Psoas muscle (tissue), 8 donors: ENCODE results near the gene PPP2R2D. TPM values are rescaled to one million over a fixed set of nuclear protein-coding genes. Genes with fewer than 3 reads are reported as not detected.
"Not testable (repeated sequence)": the region's sequence is repeated elsewhere in the genome, so short reads cannot be mapped to it uniquely, and the experiment has no call there.

Experiments
- ATAC-seq, 4 donors: fragments of 200-7000 bp; cut with Tn5 transposase; one replicate each; pipeline ENCODE4 v1.9.1; 2020; ENCODE audit warnings: moderate library complexity in 3 of 4, mild to moderate bottlenecking in 2 of 4
- DNase-seq, 2 donors: peaks; one replicate each; pipeline ENCODE4 v3.0.0-alpha.2; 2020
- H3K27ac ChIP-seq: fragments of 200-600 bp; one replicate; pipeline ENCODE4 v1.8.0; 2022
- H3K27me3 ChIP-seq, 3 donors: fragments of 200-600 bp in 1 of 3; one replicate each; pipeline versions ENCODE4 v1.6.1 to v1.8.0; 2013 to 2022; ENCODE audit warnings: low read length in 2 of 3, mild to moderate bottlenecking in 2 of 3, moderate library complexity in 1 of 3; ENCODE audit not compliant: insufficient read depth in 3 of 3
- H3K36me3 ChIP-seq, 2 donors: fragments of 200-600 bp in 1 of 2; one replicate each; pipeline versions ENCODE4 v1.6.1 to v1.8.0; 2013 to 2022; ENCODE audit warnings: low read depth in 1 of 2, mild to moderate bottlenecking in 1 of 2, moderate library complexity in 1 of 2; ENCODE audit not compliant: insufficient read depth in 1 of 2
- H3K4me1 ChIP-seq: fragments of 200-600 bp; one replicate; pipeline ENCODE4 v1.8.0; 2022
- H3K4me3 ChIP-seq: fragments of 200-600 bp; one replicate; pipeline ENCODE4 v1.8.0; 2022; ENCODE audit warnings: mild to moderate bottlenecking
- H3K9me3 ChIP-seq: fragments of 200-600 bp; one replicate; pipeline ENCODE4 v1.8.0; 2022
- WGBS, 3 donors: extraction: QIAGEN DNeasy Blood & Tissue Kit; methylation state at CpG; one replicate each; pipeline versions ENCODE4 v1.1.6 to v1.1.7; 2013; 5-methylcytosine and 5-hydroxymethylcytosine counted together
- intact Hi-C, 2 donors: fragments of 100-400 bp; cut with DNase I; formaldehyde crosslinking; loops; one replicate each; pipeline versions ENCODE4 v1.11.0 to v1.14.2; 2022
- polyA plus RNA-seq, 3 donors: library from polyadenylated mRNA; stranded (reverse); fragments of 200-250 nt; gene quantifications; one replicate each; pipeline ENCODE4 v1.2.3, GENCODE V29; 2013
- total RNA-seq, 4 donors: library from RNA; stranded (reverse); fragmentation: NEBNext Ultra II Directional in 2 of 4; extraction: Animal tissue kit (Norgen Biotek cat#: 25700) in 2 of 4; gene quantifications; one replicate each; pipeline versions ENCODE4 v1.2.1 to v1.2.4, GENCODE V29; 2021 to 2023
- TF ChIP-seq, protein P1 (sequence below): fragments of 200-600 bp; IDR thresholded peaks from one replicate; pipeline ENCODE4 v1.8.0; 2022; ENCODE audit warnings: antibody characterized with exemption
- donor health status: healthy with polysubstance abuse.
- donor health status: DM: no; HTN: no; CAD: no; lungs with moderate emphysema.
- donor health status: Bipolar disorder and iron deficiency.
- donor health status: healthy.
- donor health status: DM: yes; HTN: yes; CAD: no.
- donor health status: DM: no; HTN: no; CAD: no.
- donor health status: DM: no; HTN: no; CAD: no.
- donor health status: DM: yes; HTN: yes; CAD: no.

The PPP2R2D gene
- total and polyA plus RNA-seq, 7 donors, result 19.2 to 47.4 (median 25.7) TPM

DNA sequence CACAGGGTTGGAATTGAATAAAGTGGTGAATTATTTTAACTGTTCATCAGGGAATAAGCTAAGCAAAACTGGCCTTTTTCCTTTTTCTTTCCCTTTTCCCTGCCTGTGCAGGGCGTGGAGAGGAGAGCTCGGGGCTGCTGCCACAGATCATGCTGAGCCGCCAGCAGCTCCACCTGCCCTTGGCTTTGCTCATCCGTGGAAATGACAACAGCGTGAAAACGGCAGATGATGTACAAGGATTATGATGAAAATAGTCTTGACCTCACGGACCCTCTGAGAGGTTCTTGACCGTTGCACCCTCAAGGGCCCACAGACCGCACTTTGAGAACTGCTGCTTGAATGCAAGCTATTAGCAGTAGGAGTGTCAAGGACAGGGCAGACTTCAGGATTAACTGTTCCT is 10.6 kb downstream of the PPP2R2D start:
- Histone ChIP-seq H3K4me3 (no peak overlapping the region), H3K36me3 (peaks cover 0 to 8% of the 10 kb centered on the region in 2 donors), H3K27me3 (no peaks in the 10 kb centered on the region), H3K9me3 (peaks cover 2% of the 10 kb centered on the region), H3K4me1 (peaks cover 40% of the 10 kb centered on the region), H3K27ac (no peak overlapping the region)
- no peak for DNase-seq
- intact Hi-C loops, result no loop called here
- peak in 1 of 4 donors; percentile 12 for ATAC-seq
- TF ChIP-seq, protein P1, sequence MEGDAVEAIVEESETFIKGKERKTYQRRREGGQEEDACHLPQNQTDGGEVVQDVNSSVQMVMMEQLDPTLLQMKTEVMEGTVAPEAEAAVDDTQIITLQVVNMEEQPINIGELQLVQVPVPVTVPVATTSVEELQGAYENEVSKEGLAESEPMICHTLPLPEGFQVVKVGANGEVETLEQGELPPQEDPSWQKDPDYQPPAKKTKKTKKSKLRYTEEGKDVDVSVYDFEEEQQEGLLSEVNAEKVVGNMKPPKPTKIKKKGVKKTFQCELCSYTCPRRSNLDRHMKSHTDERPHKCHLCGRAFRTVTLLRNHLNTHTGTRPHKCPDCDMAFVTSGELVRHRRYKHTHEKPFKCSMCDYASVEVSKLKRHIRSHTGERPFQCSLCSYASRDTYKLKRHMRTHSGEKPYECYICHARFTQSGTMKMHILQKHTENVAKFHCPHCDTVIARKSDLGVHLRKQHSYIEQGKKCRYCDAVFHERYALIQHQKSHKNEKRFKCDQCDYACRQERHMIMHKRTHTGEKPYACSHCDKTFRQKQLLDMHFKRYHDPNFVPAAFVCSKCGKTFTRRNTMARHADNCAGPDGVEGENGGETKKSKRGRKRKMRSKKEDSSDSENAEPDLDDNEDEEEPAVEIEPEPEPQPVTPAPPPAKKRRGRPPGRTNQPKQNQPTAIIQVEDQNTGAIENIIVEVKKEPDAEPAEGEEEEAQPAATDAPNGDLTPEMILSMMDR, result no peak
- 35 to 54% (median 43%) methylated on average over 9 of the region's 9 CpGs for WGBS, 3 donors

DNA sequence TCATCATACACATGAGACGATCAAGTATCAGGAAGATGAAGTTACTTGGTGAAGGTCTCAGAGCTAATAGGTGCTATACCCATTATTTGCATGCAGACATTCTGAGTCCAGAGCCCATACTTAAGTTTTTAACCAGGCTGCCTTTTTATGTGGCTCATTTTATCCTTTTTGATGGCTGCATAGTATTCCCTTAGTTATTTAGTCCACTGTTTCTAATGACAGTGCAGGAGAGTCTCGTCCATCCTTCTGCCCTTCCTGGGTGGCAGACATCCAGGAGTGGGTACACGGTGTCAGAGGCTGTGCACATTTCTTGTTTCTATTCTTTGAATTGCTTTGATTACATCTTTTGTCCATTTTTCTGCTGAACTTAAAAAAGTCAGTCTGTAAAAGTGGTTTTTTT is 11.8 kb downstream of the PPP2R2D start:
- H3K27me3 ChIP-seq, result no peaks in the 10 kb centered on the region
- no peak for DNase-seq
- TF ChIP-seq, protein P1, result no peak
- H3K27ac ChIP-seq, result no peak overlapping the region
- peaks cover 2% of the 10 kb centered on the region for H3K9me3 ChIP-seq
- ATAC-seq, result no peak
- intact Hi-C loops, result no loop called here
- peaks cover 40% of the 10 kb centered on the region for H3K4me1 ChIP-seq
- no peak overlapping the region for H3K4me3 ChIP-seq
- 92 to 99% (median 95%) methylated on average over 3 of the region's 3 CpGs for WGBS, 3 donors
- H3K36me3 ChIP-seq, result peaks cover 0 to 4% of the 10 kb centered on the region in 2 donors

DNA sequence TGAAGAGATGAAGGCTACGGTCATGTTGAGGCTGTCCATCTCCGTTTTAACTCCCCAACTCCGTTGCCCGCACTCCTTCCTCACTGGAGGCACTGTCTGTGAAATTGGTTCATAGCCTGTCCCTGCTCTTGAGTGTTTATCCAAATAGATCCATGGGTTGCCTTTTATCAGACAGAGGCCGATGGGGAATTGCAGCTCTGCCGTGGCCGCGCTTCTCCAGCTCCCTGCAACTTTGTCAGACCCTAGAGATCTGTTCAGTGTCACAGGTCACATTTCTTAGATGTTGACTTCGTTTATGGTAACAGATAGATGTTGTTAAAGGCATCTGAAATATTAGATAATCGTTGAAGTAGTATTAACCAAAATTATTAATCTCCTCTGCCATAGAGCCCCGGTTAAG is 14.7 kb downstream of the PPP2R2D start:
- TF ChIP-seq, protein P1, result no peak
- intact Hi-C loops, result no loop called here
- H3K4me3 ChIP-seq, result no peak overlapping the region
- DNase-seq (no peak), ATAC-seq (no peak)
- H3K27ac ChIP-seq, result no peak overlapping the region
- peaks cover 2% of the 10 kb centered on the region for H3K9me3 ChIP-seq
- 83 to 87% (median 85%) methylated on average over 11 of the region's 11 CpGs for WGBS, 3 donors
- no peaks in the 10 kb centered on the region for H3K27me3 ChIP-seq
- peaks cover 0 to 4% of the 10 kb centered on the region in 2 donors for H3K36me3 ChIP-seq
- peaks cover 16% of the 10 kb centered on the region for H3K4me1 ChIP-seq

DNA sequence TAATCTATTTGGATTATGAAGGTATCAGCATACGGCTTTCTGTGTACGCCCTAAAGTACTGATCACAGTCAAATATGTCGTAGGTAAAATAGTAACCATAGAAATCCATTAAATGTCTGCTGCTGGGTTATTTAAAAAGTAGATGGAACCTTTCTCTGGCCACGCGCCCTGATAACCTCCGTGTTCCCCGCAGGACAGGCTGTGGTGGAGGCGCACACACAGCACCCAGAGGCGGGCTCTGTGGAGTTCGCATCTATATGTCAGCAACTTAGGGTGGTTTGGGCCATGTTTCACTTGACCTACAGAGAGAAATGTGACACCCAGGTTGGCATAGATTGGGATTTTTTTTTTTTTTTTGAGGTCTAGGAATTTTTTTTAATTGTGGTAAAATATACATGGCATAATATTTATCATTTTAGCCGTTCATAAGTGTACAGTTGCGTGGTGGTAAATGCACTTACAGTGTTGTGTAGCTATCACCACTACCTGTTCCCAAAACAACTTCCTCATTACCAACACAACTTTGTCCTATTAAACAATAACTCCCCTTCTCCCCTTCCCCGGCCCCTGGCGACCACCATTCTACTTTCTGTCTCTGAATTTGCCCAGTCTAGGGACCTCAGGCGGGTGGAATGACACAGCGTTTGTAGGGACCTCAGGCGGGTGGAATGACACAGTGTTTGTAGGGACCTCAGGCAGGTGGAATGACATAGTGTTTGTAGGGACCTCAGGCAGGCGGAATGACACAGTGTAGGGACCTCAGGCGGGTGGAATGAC is 15.4 kb downstream of the PPP2R2D start:
- 94 to 97% (median 94%) methylated on average over 19 of the region's 19 CpGs for WGBS, 3 donors
- Histone ChIP-seq H3K9me3 (peaks cover 2% of the 10 kb centered on the region), H3K36me3 (peaks cover 0 to 4% of the 10 kb centered on the region in 2 donors), H3K27me3 (no peaks in the 10 kb centered on the region), H3K4me1 (peaks cover 14% of the 10 kb centered on the region), H3K4me3 (no peak overlapping the region), H3K27ac (no peak overlapping the region)
- TF ChIP-seq, protein P1, result no peak
- DNase-seq (no peak), ATAC-seq (peak in 1 of 4 donors; percentile 46)
- intact Hi-C loops, result no loop called here

DNA sequence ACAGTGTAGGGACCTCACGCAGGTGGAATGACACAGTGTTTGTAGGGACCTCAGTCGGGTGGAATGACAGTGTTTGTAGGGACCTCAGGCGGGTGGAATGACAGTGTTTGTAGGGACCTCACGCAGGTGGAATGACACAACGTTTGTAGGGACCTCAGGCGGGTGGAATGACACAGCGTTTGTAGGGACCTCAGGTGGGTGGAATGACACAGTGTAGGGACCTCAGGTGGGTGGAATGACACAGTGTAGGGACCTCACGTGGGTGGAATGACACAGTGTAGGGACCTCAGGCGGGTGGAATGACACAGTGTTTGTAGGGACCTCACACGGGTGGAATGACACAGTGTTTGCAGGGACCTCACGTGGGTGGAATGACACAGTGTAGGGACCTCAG is 16.0 kb downstream of the PPP2R2D start:
- ATAC-seq, result not testable (repeated sequence)
- WGBS, 3 donors, result 88 to 92% (median 90%) methylated on average over 9 to 10 of the region's 11 CpGs

DNA sequence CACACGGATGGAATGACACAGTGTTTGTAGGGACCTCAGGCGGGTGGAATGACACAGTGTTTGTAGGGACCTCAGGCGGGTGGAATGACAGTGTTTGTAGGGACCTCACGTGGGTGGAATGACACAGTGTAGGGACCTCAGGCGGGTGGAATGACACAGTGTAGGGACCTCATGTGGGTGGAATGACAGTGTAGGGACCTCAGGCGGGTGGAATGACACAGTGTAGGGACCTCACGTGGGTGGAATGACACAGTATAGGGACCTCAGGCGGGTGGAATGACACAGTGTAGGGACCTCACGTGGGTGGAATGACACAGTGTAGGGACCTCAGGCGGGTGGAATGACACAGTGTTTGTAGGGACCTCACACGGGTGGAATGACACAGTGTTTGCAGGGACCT is 16.7 kb downstream of the PPP2R2D start:
- H3K27me3 ChIP-seq, ATAC-seq, H3K36me3 ChIP-seq, H3K9me3 ChIP-seq, intact Hi-C loops, H3K27ac ChIP-seq, DNase-seq, H3K4me3 ChIP-seq: not testable (repeated sequence)
- 96 to 97% (median 96%) methylated on average over 7 to 10 of the region's 11 CpGs for WGBS, 3 donors
- H3K4me1 ChIP-seq, result peaks cover 11% of the 10 kb centered on the region

More for the DNA sequence above, 16.0 kb downstream of the PPP2R2D start:
- intact Hi-C loops, H3K4me1 ChIP-seq, DNase-seq, H3K4me3 ChIP-seq, H3K27ac ChIP-seq, H3K27me3 ChIP-seq, H3K9me3 ChIP-seq, H3K36me3 ChIP-seq: not testable (repeated sequence)

DNA sequence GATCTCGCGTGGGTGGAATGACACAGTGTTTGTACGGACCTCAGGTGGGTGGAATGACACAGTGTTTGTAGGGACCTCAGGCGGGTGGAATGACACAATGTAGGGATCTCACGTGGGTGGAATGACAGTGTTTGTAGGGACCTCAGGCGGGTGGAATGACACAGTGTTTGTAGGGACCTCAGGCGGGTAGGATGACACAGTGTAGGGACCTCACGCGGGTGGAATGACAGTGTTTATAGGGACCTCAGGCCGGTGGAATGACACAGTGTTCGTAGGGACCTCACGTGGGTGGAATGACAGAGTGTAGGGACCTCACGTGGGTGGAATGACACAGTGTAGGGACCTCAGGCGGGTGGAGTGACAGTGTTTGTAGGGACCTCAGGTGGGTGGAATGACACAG is 18.7 kb downstream of the PPP2R2D start:
- not testable (repeated sequence) for H3K27ac ChIP-seq
- peaks cover 25% of the 10 kb centered on the region for H3K4me1 ChIP-seq
- WGBS, 3 donors, result 94 to 97% (median 95%) methylated on average over 14 of the region's 14 CpGs

More for the DNA sequence above, 18.7 kb downstream of the PPP2R2D start:
- H3K36me3 ChIP-seq, intact Hi-C loops, H3K9me3 ChIP-seq, DNase-seq, ATAC-seq, H3K4me3 ChIP-seq, H3K27me3 ChIP-seq: not testable (repeated sequence)
